ENCODE results near the gene FRZB.

FRZB gene

DNA sequence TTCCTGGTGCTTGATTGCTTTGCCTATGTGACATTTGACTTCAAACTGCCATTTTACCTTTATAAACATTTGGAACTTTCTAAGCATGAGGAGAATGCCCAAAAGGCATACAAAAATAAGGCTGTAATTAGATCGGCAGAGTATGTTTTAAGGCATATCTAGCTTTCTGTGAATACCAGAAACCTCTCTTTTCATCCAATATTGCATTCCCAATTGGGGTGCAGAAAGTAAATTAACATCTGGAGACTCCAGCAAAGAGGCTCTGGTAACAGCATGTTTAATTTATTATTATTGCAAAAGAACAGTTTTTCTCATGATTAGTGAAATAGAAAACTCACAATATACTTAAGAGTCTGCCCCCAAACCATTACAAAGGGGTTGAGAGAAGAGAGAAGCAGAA is 32.1 kb downstream of the FRZB start:
- H3K27ac ChIP-seq: no peak overlapping the region

DNA sequence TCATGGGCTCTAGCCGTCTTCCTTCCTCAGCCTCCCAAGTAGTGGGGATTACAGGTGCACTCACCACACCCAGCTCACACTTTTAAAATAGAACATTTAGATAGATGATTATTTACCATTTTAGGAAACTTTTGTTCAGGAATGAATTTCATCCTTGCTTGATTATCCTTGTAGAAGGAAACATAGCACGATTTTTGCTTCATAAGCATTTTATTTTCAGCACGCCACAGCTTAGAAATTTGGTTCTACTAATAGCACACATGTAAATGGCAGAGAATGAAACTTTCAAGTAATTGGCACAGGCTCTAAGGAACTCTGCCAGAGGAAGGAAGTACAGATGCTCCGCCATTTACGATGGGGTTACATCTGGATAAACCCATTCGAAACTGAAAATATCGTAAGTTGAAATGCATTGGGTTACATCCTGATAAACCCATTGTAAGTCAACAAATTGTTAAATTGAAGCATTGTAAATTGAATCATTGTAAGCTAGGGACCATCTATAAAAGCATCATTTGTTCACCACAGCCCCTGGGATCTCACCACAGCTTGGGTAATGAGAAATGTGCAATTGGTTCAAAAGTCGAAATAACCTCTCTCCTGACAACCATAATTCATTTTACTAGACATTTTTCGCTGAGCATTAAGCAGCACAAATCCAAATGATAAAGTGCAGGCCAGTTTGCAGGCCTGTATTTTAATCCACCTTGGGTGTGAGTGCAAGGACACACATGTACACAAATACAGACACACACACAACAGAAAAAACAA is 33.2 kb downstream of the FRZB start:
- no peak for TF ChIP-seq CTCF (conservative IDR thresholded peaks at IDR 0.05)
- H3K27ac ChIP-seq: no peak overlapping the region

More for the DNA sequence above, 32.1 kb downstream of the FRZB start:
- no peak for TF ChIP-seq CTCF (conservative IDR thresholded peaks at IDR 0.05)

- H3K27ac ChIP-seq: no peak overlapping the region
- TF ChIP-seq CTCF (conservative IDR thresholded peaks at IDR 0.05): no peak
Measured at GRCh38 chr2:182831921-182832320, 34.5 kb downstream of the FRZB start.

DNA sequence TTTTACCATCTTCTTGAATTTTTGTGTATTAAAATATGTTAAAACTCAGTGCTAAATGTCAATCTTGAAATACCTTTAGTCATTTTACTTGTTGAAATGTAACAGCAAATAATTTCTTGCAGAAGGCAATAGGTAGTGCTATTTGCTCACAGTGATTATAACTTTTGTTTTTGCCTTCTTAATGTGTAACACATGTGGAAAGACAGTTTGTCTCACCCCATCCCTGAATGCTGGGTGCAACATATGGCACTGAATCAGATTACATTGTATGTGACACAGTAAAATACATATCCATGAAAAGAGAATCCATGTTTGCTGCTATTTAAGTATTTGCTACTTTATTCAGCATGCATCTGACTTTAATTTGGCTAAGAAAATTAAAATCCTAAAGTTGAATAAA is 35.3 kb downstream of the FRZB start:
- TF ChIP-seq CTCF (conservative IDR thresholded peaks at IDR 0.05): no peak
- no peak overlapping the region for H3K27ac ChIP-seq

GRCh38 chr2:182827182-182827879 is 39.1 kb downstream of the FRZB start:
- H3K27ac ChIP-seq: no peak overlapping the region
- TF ChIP-seq CTCF (conservative IDR thresholded peaks at IDR 0.05): no peak

- H3K27ac ChIP-seq: no peak overlapping the region
- TF ChIP-seq CTCF (conservative IDR thresholded peaks at IDR 0.05): no peak
Measured at GRCh38 chr2:182826496-182826895, 39.9 kb downstream of the FRZB start.

DNA sequence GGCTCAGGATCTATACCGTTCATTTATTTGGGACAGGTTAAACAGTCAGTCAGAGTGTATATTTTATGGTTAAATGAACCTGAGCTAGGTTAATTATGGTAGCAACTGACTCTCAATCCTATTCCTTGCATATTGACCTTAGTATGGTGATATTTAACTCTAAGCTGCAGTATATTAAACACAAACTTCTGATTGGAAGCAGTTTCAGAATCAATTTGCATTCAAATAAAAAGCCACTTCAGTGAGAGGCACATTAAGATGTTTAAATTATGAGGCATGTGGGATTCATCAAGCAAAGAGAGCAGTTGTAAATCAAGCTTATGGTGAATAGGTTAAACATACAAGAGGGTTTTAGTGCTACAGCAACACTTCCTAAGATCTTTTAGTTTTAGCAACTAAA is 40.4 kb downstream of the FRZB start:
- TF ChIP-seq CTCF (conservative IDR thresholded peaks at IDR 0.05): no peak

More for the DNA sequence above, 40.4 kb downstream of the FRZB start:
- H3K27ac ChIP-seq: no peak overlapping the region

Data from VCaP (cell line).